CD4-positive, alpha-beta T cell treated with Interleukin-10 for 1 hour (primary cell): ENCODE measurements around the gene UBE2J2.

Experiments
- DNase-seq: peaks from one replicate; pipeline ENCODE4 v3.0.0-alpha.2; 2020

UBE2J2 gene

GRCh38 chr1:1295154-1295923 is 21.7 kb upstream of the UBE2J2 start:
- DNase-seq: no peak

DNA sequence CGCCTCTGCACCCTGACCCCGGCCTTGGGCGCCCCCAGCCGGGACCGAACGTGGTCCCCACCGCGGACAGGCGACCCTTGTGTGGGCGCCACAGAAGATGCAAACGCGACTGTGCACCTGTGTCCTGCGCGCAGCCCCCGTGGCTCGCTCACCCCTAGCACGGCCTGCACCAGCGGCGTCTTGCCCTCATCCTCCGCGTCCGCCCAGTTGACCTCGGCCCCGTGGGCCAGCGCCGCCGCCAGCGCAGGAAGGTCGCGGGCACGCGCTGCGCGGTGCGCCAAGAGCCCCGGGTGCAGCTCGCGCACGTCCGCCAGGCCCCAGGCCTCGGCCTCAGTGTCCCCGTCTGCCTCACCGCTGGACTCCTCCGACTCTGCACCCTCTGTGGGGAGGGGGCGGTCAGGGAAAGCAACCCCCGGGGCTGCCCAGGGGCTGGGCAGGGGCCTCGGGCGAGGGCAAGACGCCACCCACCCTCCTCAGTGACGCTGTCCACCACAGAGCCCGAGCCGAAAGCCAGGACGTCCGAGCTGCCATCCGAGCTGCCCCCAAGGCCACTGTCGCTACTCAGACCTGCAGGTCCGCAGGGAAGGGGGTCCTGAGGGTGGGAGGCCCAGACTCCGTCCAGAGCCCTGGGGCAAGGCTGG is 20.7 kb upstream of the UBE2J2 start:
- no peak for DNase-seq

DNA sequence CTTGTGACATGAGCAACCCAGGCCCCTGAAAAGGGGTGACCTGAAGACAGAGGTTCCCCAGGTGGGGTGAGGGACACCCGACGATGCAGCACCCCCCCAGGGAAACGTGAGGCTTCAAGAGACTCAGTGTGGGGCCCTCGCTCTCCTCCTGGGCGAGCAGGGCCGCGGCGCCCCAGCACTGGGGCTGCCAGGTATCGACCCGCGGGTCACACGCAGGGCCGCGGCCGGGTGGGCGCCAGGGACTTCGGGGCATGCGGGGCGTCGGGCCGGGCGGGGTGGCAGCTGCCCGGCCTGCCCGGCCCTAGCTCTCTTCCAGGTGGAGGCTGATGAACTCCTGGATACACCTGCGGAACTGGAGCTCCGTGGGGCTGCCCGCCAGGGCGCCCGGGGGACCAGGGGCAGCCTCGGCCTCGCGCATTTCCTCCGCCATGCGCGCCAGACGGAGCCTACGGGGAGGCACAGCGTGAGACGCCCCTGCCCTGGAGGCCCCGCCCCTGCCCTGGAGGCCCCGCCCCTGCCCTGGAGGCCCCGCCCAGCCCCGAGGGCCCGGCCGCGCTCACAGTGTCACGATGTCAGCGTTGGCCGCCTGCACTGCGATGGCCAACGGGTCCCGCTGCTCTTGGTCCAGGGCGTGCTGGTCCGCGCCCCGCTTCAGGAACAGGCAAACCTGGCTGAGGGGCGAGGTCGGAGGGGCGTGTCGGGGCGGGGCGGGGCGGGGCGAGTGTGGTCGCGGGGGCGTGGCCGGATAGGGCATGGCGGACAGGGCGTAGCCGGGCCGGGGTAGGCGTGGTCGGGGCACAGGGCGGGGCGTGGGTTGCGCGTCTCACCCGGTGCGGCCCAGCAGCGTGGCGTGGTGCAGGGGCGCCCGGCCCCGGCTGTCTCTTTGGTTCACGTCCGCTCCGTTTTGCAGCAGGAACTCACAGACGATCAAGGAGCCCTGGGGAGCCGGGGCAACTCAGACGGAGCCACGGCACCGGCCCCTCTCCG is 19.9 kb upstream of the UBE2J2 start:
- DNase-seq: no peak

DNA sequence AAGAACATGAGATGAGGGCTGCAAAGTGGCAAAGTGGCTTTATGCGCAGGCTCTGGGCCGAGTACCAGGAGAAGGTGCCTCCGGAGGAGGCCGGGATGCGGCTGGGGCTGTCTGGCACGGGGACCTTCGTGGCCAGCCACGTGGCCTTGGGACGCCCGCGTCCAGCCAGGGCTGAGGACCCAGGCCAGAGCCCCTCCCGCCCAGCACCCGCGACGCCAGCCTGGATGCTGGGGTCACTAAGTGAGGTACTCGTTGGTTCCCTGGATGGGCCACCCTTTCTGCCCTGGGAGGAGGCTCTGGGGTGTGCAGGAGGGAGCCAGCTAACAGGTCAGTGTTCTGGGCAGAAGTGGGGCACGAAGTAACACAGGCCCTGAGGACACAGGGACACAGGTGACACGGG is 19.2 kb upstream of the UBE2J2 start:
- DNase-seq: no peak

DNA sequence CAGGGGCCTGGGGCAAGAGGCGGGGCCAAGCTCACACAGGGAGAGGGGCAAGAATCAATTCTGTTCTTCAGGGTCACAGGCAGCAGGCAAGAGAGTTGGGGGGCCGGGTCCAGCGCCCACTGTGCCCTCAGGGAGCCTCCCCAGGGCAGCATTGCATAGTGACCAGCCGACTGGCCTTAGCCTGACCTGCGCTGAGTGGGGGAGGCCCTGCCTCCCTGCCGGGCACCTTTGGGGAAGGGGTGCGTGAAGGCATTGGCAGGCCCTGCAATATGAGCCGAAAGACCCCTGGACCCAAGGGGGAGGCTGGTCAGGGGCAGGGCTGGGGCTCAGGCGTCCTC is 18.8 kb upstream of the UBE2J2 start:
- no peak for DNase-seq

DNA sequence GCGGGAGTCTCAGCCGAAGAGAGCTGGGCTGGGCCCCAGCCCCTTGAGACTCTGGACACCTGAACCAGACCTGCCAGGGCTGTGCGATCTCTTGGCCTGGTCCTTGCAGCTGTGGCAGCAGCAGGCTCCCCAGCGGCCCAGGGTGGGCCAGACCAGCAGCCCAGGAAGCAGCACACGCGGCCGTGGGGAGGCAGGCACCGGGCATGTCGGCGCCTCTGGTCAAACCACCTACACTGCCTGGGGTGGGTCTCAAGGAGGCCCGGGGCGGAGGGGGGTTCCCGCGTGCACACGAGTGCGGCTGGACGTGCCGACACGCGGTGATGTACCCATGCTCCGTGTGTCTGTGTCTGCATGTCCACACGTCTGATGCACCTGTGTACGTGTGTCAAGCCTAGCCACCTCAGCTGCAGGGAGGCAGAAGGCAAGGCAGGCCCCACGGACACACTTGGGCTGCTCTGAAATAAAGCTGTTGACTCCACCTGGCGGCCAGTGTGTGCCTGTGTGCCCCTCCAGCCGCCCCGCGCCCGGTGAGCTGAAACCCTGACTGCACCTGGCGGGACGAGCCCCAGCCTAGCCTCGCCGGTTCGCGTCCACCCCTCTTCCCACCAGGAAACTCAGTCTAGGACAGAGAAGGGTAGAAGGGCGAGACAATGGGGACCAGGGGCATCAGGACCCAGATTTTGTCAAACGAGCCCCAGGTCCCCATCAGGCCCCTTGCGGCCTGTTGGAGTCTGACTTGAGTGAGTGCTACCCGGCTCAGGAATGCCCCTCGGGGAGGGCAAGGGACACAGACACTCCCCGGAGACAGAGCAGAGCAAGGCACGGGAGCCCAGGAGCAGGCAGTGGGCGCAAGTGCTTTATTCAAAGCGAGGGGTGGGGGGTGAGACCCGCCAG is 18.1 kb upstream of the UBE2J2 start:
- peak; percentile 73 for DNase-seq

DNA sequence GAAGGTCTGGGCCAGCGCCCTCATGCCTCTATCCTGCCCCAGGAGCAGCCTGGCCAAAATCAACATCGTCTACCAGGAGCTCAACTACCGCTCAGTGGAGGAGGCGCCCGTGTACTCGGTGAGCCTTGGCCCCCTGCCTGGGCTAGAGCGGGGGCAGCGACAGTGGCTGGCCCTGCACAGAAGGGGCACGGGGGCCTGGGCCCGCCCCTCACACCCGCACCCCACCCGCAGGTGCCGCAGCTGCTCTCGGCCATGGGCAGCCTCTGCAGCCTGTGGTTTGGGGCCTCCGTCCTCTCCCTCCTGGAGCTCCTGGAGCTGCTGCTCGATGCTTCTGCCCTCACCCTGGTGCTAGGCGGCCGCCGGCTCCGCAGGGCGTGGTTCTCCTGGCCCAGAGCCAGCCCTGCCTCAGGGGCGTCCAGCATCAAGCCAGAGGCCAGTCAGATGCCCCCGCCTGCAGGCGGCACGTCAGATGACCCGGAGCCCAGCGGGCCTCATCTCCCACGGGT is 17.4 kb upstream of the UBE2J2 start:
- DNase-seq: no peak

DNA sequence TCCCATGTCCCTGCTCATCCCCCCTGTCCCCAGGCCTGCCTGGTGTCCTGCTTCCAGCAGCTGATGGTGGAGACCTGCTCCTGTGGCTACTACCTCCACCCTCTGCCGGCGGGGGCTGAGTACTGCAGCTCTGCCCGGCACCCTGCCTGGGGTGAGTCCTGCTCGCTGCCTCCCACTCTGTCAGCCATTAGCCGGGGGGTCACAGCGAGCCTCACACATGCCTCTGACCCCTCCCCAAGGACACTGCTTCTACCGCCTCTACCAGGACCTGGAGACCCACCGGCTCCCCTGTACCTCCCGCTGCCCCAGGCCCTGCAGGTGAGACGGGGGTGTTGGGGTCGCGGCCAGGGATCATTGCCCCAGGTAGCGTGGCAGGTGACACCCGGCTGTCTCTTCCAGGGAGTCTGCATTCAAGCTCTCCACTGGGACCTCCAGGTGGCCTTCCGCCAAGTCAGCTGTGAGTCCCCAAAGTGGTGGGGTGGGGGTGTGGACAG is 16.6 kb upstream of the UBE2J2 start:
- DNase-seq: peak; percentile 76

DNA sequence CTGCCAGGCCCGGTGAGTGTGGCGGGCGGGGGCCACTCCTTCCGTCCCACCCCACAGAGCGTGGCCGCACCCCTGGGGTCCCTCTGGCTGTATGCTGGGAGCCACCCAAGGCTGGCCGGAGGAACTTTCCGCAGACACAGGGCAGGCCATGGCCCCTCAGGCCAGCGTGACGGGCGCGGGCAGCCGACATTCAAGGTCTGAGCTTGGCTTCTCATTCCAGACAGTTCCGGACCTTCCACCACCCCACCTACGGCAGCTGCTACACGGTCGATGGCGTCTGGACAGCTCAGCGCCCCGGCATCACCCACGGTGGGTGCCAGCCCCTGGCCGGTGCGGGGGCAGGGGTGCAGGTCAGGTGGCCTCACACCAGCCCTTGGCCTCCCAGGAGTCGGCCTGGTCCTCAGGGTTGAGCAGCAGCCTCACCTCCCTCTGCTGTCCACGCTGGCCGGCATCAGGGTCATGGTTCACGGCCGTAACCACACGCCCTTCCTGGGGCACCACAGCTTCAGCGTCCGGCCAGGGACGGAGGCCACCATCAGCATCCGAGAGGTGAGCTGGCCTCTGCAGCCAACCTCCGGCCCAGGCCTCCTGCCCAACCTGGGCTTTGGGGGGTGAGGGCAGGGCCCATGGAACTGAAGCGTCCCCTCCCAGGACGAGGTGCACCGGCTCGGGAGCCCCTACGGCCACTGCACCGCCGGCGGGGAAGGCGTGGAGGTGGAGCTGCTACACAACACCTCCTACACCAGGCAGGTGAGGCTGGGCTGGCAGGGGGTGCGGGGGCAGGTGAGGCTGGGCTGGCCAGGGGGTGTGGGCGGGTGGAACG is 13.8 kb upstream of the UBE2J2 start:
- no peak for DNase-seq

- no peak for DNase-seq
These were observed 12.9 kb upstream of the UBE2J2 start for GRCh38 chr1:1286313-1287261.

DNA sequence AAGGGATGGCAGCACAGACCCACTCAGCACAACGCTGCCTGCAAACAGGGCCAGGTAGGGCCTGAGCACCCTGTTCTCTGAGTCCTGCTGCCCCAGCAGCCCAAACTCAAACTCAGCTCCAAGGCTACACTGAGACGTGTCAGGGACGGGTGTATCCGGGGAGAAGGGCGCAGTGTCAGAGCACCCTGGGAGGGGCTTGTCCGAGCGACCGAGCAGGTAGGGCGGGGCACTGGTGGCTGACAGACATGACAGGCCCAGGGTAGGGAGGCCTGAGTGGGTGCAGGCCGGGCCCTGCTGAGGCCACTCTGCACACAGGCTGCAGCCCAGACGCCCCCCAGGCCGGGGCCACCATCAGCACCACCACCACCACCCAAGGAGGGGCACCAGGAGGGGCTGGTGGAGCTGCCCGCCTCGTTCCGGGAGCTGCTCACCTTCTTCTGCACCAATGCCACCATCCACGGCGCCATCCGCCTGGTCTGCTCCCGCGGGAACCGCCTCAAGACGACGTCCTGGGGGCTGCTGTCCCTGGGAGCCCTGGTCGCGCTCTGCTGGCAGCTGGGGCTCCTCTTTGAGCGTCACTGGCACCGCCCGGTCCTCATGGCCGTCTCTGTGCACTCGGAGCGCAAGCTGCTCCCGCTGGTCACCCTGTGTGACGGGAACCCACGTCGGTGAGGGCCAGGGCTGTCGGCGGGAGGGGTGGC is 12.1 kb upstream of the UBE2J2 start:
- DNase-seq: no peak

GRCh38 chr1:1285102-1285571 is 11.5 kb upstream of the UBE2J2 start:
- DNase-seq: no peak

- no peak for DNase-seq
These were observed 10.8 kb upstream of the UBE2J2 start for GRCh38 chr1:1284221-1285101.

DNA sequence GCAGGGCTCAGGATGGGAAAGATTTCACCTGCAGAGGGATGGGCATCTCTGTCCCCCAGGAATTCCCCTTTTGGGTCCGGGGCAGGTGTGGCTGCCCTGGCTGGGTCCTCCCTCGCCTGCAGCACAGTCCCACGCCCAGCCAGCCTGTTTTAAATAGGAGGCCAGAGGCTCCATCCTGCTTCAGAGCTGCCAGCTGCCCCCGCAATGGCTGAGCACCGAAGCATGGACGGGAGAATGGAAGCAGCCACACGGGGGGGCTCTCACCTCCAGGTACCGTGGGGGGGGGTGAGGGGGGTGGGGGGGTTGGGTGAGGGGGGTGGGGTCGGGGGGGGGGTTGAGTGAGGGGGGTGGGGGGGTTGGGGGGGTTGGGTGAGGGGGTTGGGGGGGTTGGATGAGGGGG is 10.2 kb upstream of the UBE2J2 start:
- no peak for DNase-seq

DNA sequence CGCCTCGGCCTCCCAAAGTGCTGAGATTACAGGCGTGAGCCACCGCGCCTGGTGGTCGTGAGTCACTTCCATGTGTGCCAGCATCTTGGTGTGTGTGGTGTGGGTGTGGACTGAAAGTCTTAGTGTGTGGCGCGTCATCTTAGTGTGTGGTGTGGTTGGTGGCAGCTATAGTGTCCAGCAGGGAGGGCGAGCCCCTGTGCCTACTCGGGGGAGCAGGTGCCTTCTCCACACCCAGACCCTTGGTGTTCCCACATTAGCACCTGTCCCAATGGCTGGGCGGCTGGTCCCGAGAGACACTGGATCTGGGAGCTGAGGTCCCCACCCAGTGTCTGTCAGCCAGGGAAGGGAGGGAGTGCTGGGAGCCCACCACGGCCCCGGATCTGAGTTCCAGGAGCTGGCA is 9.3 kb upstream of the UBE2J2 start:
- DNase-seq: no peak

GRCh38 chr1:1281533-1282321 is 8.1 kb upstream of the UBE2J2 start:
- no peak for DNase-seq

GRCh38 chr1:1280782-1281481 is 7.3 kb upstream of the UBE2J2 start:
- DNase-seq: no peak
